Lower leg skin (tissue), 3 donors: ENCODE data around the gene CASP3.

ENCODE experiments used
- POLR2A ChIP-seq, 2 donors: fragments of 450-650 bp; IDR thresholded peaks; one replicate each; pipeline ENCODE4 v1.6.1; 2016 to 2017; ENCODE audit warnings: antibody characterized with exemption in 2 of 2, mild to moderate bottlenecking in 1 of 2, moderate library complexity in 1 of 2
- TF ChIP-seq, protein P1 (sequence below), 3 donors: fragments of 450-650 bp; IDR thresholded peaks; one replicate each; pipeline ENCODE4 v1.5.1; 2016; ENCODE audit warnings: antibody characterized with exemption in 3 of 3, mild to moderate bottlenecking in 3 of 3, moderate library complexity in 2 of 3

DNA sequence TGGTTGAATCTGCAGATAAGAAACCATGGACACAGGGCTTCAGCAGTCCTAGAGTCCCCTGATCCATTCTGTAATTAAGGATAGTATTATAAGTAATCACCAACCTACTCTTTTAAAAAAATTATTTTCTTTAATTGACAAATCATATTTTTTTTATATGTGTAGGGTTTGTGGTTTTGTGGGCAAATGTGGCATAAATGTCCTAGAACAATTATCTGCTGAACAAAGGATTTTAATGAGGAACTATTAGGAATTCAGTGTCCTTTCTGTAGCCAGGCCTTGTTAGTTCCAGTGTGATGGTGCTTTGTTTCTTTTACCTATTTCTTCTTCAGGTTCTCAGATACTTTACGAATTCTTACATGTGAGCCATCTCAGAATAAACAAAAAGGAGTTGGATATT, 32.7 kb upstream of the CASP3 start:
- TF ChIP-seq, protein P1, sequence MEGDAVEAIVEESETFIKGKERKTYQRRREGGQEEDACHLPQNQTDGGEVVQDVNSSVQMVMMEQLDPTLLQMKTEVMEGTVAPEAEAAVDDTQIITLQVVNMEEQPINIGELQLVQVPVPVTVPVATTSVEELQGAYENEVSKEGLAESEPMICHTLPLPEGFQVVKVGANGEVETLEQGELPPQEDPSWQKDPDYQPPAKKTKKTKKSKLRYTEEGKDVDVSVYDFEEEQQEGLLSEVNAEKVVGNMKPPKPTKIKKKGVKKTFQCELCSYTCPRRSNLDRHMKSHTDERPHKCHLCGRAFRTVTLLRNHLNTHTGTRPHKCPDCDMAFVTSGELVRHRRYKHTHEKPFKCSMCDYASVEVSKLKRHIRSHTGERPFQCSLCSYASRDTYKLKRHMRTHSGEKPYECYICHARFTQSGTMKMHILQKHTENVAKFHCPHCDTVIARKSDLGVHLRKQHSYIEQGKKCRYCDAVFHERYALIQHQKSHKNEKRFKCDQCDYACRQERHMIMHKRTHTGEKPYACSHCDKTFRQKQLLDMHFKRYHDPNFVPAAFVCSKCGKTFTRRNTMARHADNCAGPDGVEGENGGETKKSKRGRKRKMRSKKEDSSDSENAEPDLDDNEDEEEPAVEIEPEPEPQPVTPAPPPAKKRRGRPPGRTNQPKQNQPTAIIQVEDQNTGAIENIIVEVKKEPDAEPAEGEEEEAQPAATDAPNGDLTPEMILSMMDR (IDR thresholded peaks at IDR 0.05), result no peak
- no peak for TF ChIP-seq POLR2A (IDR thresholded peaks at IDR 0.05)
